SK-N-SH (cell line): Measurements from ENCODE around the gene DPP10. TPM values are rescaled to one million over a fixed set of nuclear protein-coding genes. Genes with fewer than 3 reads are reported as not detected.

Experiments used
- CTCF ChIA-PET: fragments of 300-600, 350-600 bp; formaldehyde crosslinking; extraction: SDS; loops from one replicate; lab custom pipeline; 2021; lab: Yijun Ruan, JAX
- POLR2A ChIA-PET: fragments of 350-600 bp; sonication (Branson Sonifier 250); formaldehyde crosslinking; extraction: SDS; loops from one replicate; lab custom pipeline; 2020; ENCODE audit warnings: antibody characterized with exemption, inconsistent platforms; lab: Yijun Ruan, JAX
- DNase-seq: peaks from one replicate; pipeline ENCODE4 v3.0.0; 2012
- H2AFZ ChIP-seq: fragments of 200-600 bp; sonication (generic); 2 replicates; pipeline ENCODE4 v1.8.1; 2016; ENCODE audit warnings: antibody characterized with exemption, mild to moderate bottlenecking, low read depth
- H3F3A ChIP-seq: fragments of 200-600 bp; sonication (generic); replicated peaks from 2 replicates; pipeline ENCODE3; 2016; ENCODE audit warnings: antibody characterized with exemption, mild to moderate bottlenecking; ENCODE audit not compliant: insufficient read depth
- H3K27ac ChIP-seq, 2 experiments: fragments of 200-500 bp in 1 of 2; fragments of 200-600 bp in 1 of 2; sonication (Bioruptor generic) in 1 of 2; sonication (generic), shearing (Covaris generic) in 1 of 2; 2 replicates each; pipeline versions ENCODE4 v1.5.1 to v1.6.1; 2014 to 2016; ENCODE audit warnings: low read depth in 2 of 2, inconsistent platforms in 1 of 2, low read length in 1 of 2, mild to moderate bottlenecking in 1 of 2, mixed read lengths in 1 of 2
- H3K27me3 ChIP-seq: fragments of 200-600 bp; sonication (generic), shearing (Covaris generic); 2 replicates; pipeline ENCODE4 v1.6.1; 2016; ENCODE audit warnings: mixed run types; ENCODE audit not compliant: insufficient read depth
- H3K36me3 ChIP-seq, 2 experiments: fragments of 200-500 bp in 1 of 2; fragments of 200-600 bp in 1 of 2; sonication (Bioruptor generic) in 1 of 2; sonication (generic) in 1 of 2; replicated peaks in 1 of 2; 2 replicates each; pipeline versions ENCODE3 to v1.5.1; 2014 to 2016; ENCODE audit warnings: low read length in 1 of 2, mild to moderate bottlenecking in 1 of 2; ENCODE audit not compliant: insufficient read depth in 2 of 2, control insufficient read depth in 1 of 2
- H3K4me1 ChIP-seq, 2 experiments: fragments of 200-500 bp in 1 of 2; fragments of 200-600 bp in 1 of 2; sonication (Bioruptor generic) in 1 of 2; sonication (generic), shearing (Covaris generic) in 1 of 2; 2 replicates each; pipeline versions ENCODE4 v1.5.1 to v1.6.1; 2014 to 2016; ENCODE audit warnings: low read depth in 1 of 2, low read length in 1 of 2, mixed run types in 1 of 2; ENCODE audit not compliant: insufficient read depth in 2 of 2, control insufficient read depth in 1 of 2
- H3K4me2 ChIP-seq: fragments of 200-600 bp; sonication (generic), shearing (Covaris generic); 2 replicates; pipeline ENCODE4 v1.6.1; 2017; ENCODE audit warnings: mixed run types
- H3K4me3 ChIP-seq, 2 experiments: fragments of 200-500 bp in 1 of 2; fragments of 200-600 bp in 1 of 2; sonication (Bioruptor generic) in 1 of 2; sonication (generic), shearing (Covaris generic) in 1 of 2; 2 replicates each; pipeline versions ENCODE4 v1.5.1 to v1.8.1; 2014 to 2016; ENCODE audit warnings: low read depth in 2 of 2, inconsistent platforms in 1 of 2, low read length in 1 of 2, mild to moderate bottlenecking in 1 of 2, mixed read lengths in 1 of 2, moderate library complexity in 1 of 2
- H3K79me2 ChIP-seq: fragments of 200-600 bp; sonication (generic); 2 replicates; pipeline ENCODE4 v1.8.1; 2017; ENCODE audit warnings: mild to moderate bottlenecking; ENCODE audit not compliant: insufficient read depth
- H3K9ac ChIP-seq: fragments of 200-600 bp; sonication (generic); 2 replicates; pipeline ENCODE4 v1.6.1; 2017; ENCODE audit warnings: mixed run types
- H3K9me2 ChIP-seq: fragments of 200-600 bp; sonication (generic); 2 replicates; pipeline ENCODE4 v1.6.1; 2017; ENCODE audit warnings: mixed run types
- H3K9me3 ChIP-seq: fragments of 200-600 bp; sonication (generic); 2 replicates; pipeline ENCODE4 v1.6.1; 2017; ENCODE audit warnings: mixed run types, mild to moderate bottlenecking, moderate library complexity
- H4K20me1 ChIP-seq: fragments of 200-600 bp; sonication (generic); 2 replicates; pipeline ENCODE4 v1.6.1; 2017; ENCODE audit warnings: mild to moderate bottlenecking, mixed run types; ENCODE audit not compliant: insufficient read depth
- ELF1 ChIP-seq: IDR thresholded peaks from 2 replicates; pipeline ENCODE4 v1.4.0; 2012
- FOXJ3 ChIP-seq: sonication (generic); formaldehyde crosslinking; IDR thresholded peaks from 2 replicates; pipeline ENCODE4 v1.5.1; 2020; ENCODE audit warnings: mild to moderate bottlenecking, missing genetic modification reagents
- GATA2 ChIP-seq: sonication (generic); formaldehyde crosslinking; IDR thresholded peaks from 2 replicates; pipeline ENCODE4 v1.5.0; 2020; ENCODE audit warnings: mild to moderate bottlenecking, missing genetic modification reagents
- MXI1 ChIP-seq: IDR thresholded peaks from 2 replicates; pipeline ENCODE4 v1.6.1; 2012; ENCODE audit warnings: mild to moderate bottlenecking, low read depth, low read length, improper control_type of control experiment
- NRF1 ChIP-seq: IDR thresholded peaks from 2 replicates; pipeline ENCODE4 v1.6.1; 2012; ENCODE audit warnings: low read depth, mild to moderate bottlenecking, low read length
- POLR2AphosphoS5 ChIP-seq: IDR thresholded peaks from 2 replicates; pipeline ENCODE4 v1.6.1; 2012; ENCODE audit warnings: low read depth, low read length
- RXRA ChIP-seq: IDR thresholded peaks from 2 replicates; pipeline ENCODE4 v1.4.0; 2012; ENCODE audit warnings: low read depth, mild to moderate bottlenecking, borderline replicate concordance
- TAF1 ChIP-seq: IDR thresholded peaks from 2 replicates; pipeline ENCODE4 v1.6.1; 2012; ENCODE audit warnings: low read depth, mild to moderate bottlenecking, low read length, moderate library complexity, borderline replicate concordance
- YY1 ChIP-seq: IDR thresholded peaks from 2 replicates; pipeline ENCODE4 v1.4.0; 2012; ENCODE audit warnings: low read depth, mild to moderate bottlenecking
- WGBS: methylation state at CpG from one replicate; pipeline ENCODE4 v1.1.6; 2017; ENCODE audit warnings: low lambda C conversion rate; 5-methylcytosine and 5-hydroxymethylcytosine counted together
- polyA plus RNA-seq, 3 experiments: library from polyadenylated mRNA; depleted of rRNA; stranded (reverse); fragments of >200 nt; gene quantifications; 2 replicates each; pipeline ENCODE4 v1.2.3, GENCODE V29; 2012
- TF ChIP-seq, protein P1 (sequence below): IDR thresholded peaks from 2 replicates; pipeline ENCODE4; 2012
- TF ChIP-seq, protein P2 (sequence below): IDR thresholded peaks from 2 replicates; pipeline ENCODE4 v1.6.1; 2012; ENCODE audit warnings: mild to moderate bottlenecking, low read depth, low read length, moderate library complexity
- TF ChIP-seq, protein P3 (sequence below): fragments of 150-350 bp; IDR thresholded peaks from 2 replicates; pipeline ENCODE4 v1.6.1; 2016; ENCODE audit warnings: mild to moderate bottlenecking, low read depth, low read length

The DPP10 gene
- polyA plus RNA-seq, 1 of the 3 experiments (the other 2 are of a cell fraction) = not detected

DNA sequence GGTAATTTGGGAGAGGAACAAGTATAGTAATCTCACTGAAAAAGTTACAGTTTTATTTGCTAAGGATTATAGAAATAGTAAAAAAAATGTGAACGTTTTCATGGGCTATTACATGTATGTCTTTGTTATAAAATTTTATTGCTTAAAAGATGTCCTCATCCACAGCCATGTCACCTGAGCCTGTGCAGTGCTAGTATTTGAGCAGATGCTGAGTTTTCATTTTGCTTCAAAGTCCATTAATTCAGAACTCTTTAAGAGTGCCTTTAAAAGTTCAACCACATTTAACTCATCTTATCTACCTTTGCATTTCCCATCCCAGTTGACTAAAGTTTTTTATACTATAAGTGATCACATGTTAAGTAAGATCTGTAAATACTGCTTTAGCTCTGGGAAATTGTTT lies 52.6 kb downstream of the DPP10 start:
- H3K9me2 ChIP-seq = no peaks in the 10 kb centered on the region
- no peak overlapping the region for H3K4me2 ChIP-seq
- WGBS = 3% methylated on average over 1 of the region's 1 CpG
- no peaks in the 10 kb centered on the region for H4K20me1 ChIP-seq
- TF ChIP-seq, protein P1, sequence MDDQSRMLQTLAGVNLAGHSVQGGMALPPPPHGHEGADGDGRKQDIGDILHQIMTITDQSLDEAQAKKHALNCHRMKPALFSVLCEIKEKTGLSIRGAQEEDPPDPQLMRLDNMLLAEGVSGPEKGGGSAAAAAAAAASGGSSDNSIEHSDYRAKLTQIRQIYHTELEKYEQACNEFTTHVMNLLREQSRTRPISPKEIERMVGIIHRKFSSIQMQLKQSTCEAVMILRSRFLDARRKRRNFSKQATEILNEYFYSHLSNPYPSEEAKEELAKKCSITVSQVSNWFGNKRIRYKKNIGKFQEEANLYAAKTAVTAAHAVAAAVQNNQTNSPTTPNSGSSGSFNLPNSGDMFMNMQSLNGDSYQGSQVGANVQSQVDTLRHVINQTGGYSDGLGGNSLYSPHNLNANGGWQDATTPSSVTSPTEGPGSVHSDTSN = no peak
- TF ChIP-seq MXI1 (no peak), YY1 (no peak), RXRA (no peak), POLR2AphosphoS5 (no peak)
- TF ChIP-seq, protein P2, sequence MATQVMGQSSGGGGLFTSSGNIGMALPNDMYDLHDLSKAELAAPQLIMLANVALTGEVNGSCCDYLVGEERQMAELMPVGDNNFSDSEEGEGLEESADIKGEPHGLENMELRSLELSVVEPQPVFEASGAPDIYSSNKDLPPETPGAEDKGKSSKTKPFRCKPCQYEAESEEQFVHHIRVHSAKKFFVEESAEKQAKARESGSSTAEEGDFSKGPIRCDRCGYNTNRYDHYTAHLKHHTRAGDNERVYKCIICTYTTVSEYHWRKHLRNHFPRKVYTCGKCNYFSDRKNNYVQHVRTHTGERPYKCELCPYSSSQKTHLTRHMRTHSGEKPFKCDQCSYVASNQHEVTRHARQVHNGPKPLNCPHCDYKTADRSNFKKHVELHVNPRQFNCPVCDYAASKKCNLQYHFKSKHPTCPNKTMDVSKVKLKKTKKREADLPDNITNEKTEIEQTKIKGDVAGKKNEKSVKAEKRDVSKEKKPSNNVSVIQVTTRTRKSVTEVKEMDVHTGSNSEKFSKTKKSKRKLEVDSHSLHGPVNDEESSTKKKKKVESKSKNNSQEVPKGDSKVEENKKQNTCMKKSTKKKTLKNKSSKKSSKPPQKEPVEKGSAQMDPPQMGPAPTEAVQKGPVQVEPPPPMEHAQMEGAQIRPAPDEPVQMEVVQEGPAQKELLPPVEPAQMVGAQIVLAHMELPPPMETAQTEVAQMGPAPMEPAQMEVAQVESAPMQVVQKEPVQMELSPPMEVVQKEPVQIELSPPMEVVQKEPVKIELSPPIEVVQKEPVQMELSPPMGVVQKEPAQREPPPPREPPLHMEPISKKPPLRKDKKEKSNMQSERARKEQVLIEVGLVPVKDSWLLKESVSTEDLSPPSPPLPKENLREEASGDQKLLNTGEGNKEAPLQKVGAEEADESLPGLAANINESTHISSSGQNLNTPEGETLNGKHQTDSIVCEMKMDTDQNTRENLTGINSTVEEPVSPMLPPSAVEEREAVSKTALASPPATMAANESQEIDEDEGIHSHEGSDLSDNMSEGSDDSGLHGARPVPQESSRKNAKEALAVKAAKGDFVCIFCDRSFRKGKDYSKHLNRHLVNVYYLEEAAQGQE = no peak
- TF ChIP-seq, all 33 proteins: peak for 0
- no peak overlapping the region for H2AFZ ChIP-seq
- no peak overlapping the region for H3K27ac ChIP-seq
- no peaks in the 10 kb centered on the region for H3K79me2 ChIP-seq
- no peaks in the 10 kb centered on the region for H3K4me1 ChIP-seq
- ChIA-PET POLR2A (no interaction called here), CTCF (no interaction called here)
- no peaks in the 10 kb centered on the region for H3K9me3 ChIP-seq
- no peak overlapping the region for H3K9ac ChIP-seq
- H3K4me3 ChIP-seq = no peak overlapping the region
- no peaks in the 10 kb centered on the region for H3K36me3 ChIP-seq
- no peaks in the 10 kb centered on the region for H3K27me3 ChIP-seq
- H3F3A ChIP-seq = no peaks in the 10 kb centered on the region
- no peak for DNase-seq

DNA sequence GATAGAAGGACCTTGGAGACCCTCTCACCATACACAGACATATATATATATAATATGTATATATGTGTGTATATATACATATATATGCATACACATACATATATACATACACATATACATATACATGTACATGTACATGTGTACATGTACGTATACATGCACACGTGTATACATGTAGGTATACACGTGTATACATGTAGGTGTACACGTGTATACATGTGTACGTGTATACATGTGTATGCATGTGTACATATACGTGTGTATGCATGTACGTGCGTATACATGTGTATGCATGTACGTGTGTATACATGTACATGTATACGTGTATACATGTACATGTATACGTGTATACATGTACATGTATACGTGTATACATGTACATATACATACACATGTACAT lies 54.5 kb downstream of the DPP10 start:
- Histone ChIP-seq H3F3A (no peaks in the 10 kb centered on the region), H2AFZ (no peak overlapping the region), H3K9me2 (no peaks in the 10 kb centered on the region), H3K27me3 (no peaks in the 10 kb centered on the region), H3K27ac (no peak overlapping the region), H3K9ac (no peak overlapping the region), H3K4me3 (no peak overlapping the region), H3K4me2 (no peak overlapping the region), H4K20me1 (no peaks in the 10 kb centered on the region), H3K36me3 (no peaks in the 10 kb centered on the region), H3K9me3 (no peaks in the 10 kb centered on the region), H3K4me1 (no peaks in the 10 kb centered on the region), H3K79me2 (no peaks in the 10 kb centered on the region)
- ChIA-PET POLR2A (no interaction called here), CTCF (no interaction called here)
- DNase-seq = no peak
- no peak for TF ChIP-seq GATA2
- 60% methylated on average over 12 of the region's 12 CpGs for WGBS

DNA sequence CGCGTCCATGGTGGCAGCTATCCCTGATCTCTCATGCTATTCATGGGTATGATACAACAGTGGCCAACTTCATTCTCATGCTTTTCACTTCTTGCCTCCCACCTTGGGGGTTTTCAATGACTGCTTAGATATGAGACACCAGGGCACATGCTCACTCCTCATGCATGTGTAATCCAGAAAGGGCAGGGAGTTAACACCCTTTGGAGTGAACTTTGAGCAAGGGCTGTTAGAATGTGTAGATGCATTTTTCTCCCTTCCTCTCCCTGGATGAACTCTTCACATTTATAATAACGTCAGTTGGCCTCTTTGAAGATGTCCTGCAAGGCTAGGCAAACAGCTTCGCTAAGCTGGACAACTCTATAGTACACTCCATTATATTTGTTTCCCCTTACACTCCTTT lies 56.7 kb downstream of the DPP10 start:
- H3K79me2 ChIP-seq = no peaks in the 10 kb centered on the region
- POLR2A ChIA-PET = interaction anchor here (0.6 kb wide), 1 partner anchor 793 kb away, joined by 3 read pairs; no protein-coding TSS in a partner anchor
- H3K4me1 ChIP-seq = no peaks in the 10 kb centered on the region
- no peaks in the 10 kb centered on the region for H3K36me3 ChIP-seq
- CTCF ChIA-PET = no interaction called here
- H3K9me2 ChIP-seq = no peaks in the 10 kb centered on the region
- H2AFZ ChIP-seq = no peak overlapping the region
- no peak for DNase-seq
- H3K9me3 ChIP-seq = no peaks in the 10 kb centered on the region
- no peaks in the 10 kb centered on the region for H3K27me3 ChIP-seq
- H3F3A ChIP-seq = no peaks in the 10 kb centered on the region
- no peak overlapping the region for H3K9ac ChIP-seq
- H3K4me3 ChIP-seq = no peak overlapping the region
- H4K20me1 ChIP-seq = no peaks in the 10 kb centered on the region
- no peak overlapping the region for H3K27ac ChIP-seq
- H3K4me2 ChIP-seq = no peak overlapping the region
- WGBS = 50% methylated on average over 4 of the region's 4 CpGs
- TF ChIP-seq ELF1 (no peak), TAF1 (no peak), FOXJ3 (CRISPR knock-in tag) (no peak), MXI1 (no peak), NRF1 (no peak)
- TF ChIP-seq, protein P3, sequence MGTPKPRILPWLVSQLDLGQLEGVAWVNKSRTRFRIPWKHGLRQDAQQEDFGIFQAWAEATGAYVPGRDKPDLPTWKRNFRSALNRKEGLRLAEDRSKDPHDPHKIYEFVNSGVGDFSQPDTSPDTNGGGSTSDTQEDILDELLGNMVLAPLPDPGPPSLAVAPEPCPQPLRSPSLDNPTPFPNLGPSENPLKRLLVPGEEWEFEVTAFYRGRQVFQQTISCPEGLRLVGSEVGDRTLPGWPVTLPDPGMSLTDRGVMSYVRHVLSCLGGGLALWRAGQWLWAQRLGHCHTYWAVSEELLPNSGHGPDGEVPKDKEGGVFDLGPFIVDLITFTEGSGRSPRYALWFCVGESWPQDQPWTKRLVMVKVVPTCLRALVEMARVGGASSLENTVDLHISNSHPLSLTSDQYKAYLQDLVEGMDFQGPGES = no peak
- TF ChIP-seq, protein P2 = no peak
